ENCODE data around the gene CDAN1. TPM values are rescaled to one million over a fixed set of nuclear protein-coding genes. Genes with fewer than 3 reads are reported as not detected.

The CDAN1 gene
- total RNA-seq, 2 experiments from 2014 or later = 23.2 to 24.7 TPM

DNA sequence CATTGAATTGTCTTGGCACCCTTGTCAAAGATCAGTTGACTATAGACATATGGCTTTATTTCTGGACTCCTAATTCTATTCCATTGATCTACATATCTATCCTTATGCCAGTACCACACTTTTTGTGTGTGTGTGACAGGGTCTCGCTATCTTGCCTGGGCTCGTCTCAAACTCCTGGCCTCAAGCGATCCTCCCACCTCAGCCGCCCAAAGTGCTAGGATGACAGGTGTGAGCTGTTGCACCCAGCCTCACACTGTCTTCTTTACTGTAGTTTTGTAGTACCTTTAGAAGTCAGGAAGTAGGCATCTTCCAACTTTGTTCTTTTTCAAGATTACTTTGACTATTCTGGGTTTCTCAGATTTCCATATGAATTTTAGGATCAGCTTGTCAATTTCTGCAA, 24.3 kb downstream of the CDAN1 start:
- Histone ChIP-seq H3K36me3 (ENCODE audit: insufficient read depth, low read length) (no peaks in the 10 kb centered on the region), H3K27me3 (ENCODE audit: control insufficient read depth in 1 of 2, insufficient read depth in 2 of 2, low read length in 2 of 2) (no peaks in the 10 kb centered on the region), H3K4me3 (ENCODE audit: low read length) (no peak overlapping the region), H3K9me3 (ENCODE audit: control insufficient read depth in 1 of 2, insufficient read depth in 1 of 2, low read length in 2 of 2) (no peaks in the 10 kb centered on the region), H3K27ac (ENCODE audit: low read depth in 1 of 2, low read length in 2 of 2) (no peak overlapping the region), H3K4me1 (ENCODE audit: insufficient read depth, low read length) (no peaks in the 10 kb centered on the region)
- CTCF ChIA-PET = interaction anchor here (0.8 kb wide), 1 partner anchor 61 kb away, joined by 3 read pairs; no protein-coding TSS in a partner anchor
- ATAC-seq (ENCODE audit: poor library complexity) = no peak
- intact Hi-C loops (cut with DNase I, micrococcal nuclease) = no loop called here
- DNase-seq = no peak
- Mint-ChIP-seq H3K4me3 (no peak overlapping the region), H3K27me3 (no peaks in the 10 kb centered on the region), H3K4me1 (ENCODE audit: low read depth) (no peaks in the 10 kb centered on the region), H3K9me3 (no peaks in the 10 kb centered on the region), H3K27ac (no peak overlapping the region), H3K36me3 (ENCODE audit: low read depth) (no peaks in the 10 kb centered on the region)
- POLR2A ChIA-PET = no interaction called here
- TF ChIP-seq, protein P1, sequence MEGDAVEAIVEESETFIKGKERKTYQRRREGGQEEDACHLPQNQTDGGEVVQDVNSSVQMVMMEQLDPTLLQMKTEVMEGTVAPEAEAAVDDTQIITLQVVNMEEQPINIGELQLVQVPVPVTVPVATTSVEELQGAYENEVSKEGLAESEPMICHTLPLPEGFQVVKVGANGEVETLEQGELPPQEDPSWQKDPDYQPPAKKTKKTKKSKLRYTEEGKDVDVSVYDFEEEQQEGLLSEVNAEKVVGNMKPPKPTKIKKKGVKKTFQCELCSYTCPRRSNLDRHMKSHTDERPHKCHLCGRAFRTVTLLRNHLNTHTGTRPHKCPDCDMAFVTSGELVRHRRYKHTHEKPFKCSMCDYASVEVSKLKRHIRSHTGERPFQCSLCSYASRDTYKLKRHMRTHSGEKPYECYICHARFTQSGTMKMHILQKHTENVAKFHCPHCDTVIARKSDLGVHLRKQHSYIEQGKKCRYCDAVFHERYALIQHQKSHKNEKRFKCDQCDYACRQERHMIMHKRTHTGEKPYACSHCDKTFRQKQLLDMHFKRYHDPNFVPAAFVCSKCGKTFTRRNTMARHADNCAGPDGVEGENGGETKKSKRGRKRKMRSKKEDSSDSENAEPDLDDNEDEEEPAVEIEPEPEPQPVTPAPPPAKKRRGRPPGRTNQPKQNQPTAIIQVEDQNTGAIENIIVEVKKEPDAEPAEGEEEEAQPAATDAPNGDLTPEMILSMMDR (IDR thresholded peaks at IDR 0.05) = no peak

DNA sequence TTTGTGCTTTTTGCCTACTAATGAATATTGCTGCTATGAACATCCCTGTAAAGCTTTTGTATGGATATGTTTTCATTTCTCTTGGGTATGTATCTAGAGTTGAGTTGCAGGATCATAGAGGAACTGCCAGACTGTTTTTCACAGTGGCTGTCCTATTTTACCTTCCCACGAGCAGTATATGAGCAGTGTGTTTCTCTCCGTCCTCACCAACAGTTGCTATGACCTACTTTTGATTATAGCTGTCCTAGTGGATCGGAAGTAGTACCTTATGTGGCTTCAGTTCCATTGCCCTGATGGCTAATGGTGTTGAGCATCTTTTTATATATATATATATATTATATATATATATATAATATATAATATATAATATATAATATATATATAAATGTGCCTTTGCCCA, 25.2 kb downstream of the CDAN1 start:
- H3K27ac Mint-ChIP-seq = no peak overlapping the region
- Histone ChIP-seq H3K27me3 (ENCODE audit: control insufficient read depth in 1 of 2, insufficient read depth in 2 of 2, low read length in 2 of 2) (no peaks in the 10 kb centered on the region), H3K9me3 (ENCODE audit: control insufficient read depth in 1 of 2, insufficient read depth in 1 of 2, low read length in 2 of 2) (no peaks in the 10 kb centered on the region), H3K4me3 (ENCODE audit: low read length) (no peak overlapping the region), H3K27ac (ENCODE audit: low read depth in 1 of 2, low read length in 2 of 2) (no peak overlapping the region), H3K36me3 (ENCODE audit: insufficient read depth, low read length) (no peaks in the 10 kb centered on the region), H3K4me1 (ENCODE audit: insufficient read depth, low read length) (no peaks in the 10 kb centered on the region)
- intact Hi-C loops (cut with DNase I, micrococcal nuclease) = no loop called here
- ATAC-seq (ENCODE audit: poor library complexity) (no peak), DNase-seq (no peak)
- CTCF ChIA-PET = interaction anchor here (0.8 kb wide), 1 partner anchor 62 kb away, joined by 3 read pairs; no protein-coding TSS in a partner anchor
- H3K27me3 Mint-ChIP-seq = no peaks in the 10 kb centered on the region
- no peaks in the 10 kb centered on the region for H3K4me1 Mint-ChIP-seq (ENCODE audit: low read depth)
- no peak overlapping the region for H3K4me3 Mint-ChIP-seq
- H3K9me3 Mint-ChIP-seq = no peaks in the 10 kb centered on the region
- TF ChIP-seq, protein P1 (IDR thresholded peaks at IDR 0.05) = no peak
- no peaks in the 10 kb centered on the region for H3K36me3 Mint-ChIP-seq (ENCODE audit: low read depth)
- POLR2A ChIA-PET = no interaction called here

DNA sequence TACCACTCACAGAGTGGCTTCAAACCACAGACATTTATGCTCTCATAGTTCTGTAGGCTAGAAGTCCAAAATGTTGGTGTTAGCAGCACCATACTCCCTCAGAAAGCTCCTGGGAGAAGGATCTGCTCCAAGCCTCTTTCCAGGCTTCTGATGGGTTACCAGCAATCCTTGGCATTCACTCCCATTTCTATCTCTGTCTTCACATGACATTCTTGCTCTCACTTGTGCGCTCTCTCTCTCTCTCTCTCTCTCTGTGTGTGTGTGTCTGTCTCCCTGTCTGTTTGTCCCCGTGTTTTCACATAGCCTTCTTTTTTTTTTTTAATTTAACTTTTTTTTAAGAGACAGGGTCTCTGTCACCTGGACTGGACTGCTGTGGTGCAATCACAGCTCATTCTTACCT, 26.3 kb downstream of the CDAN1 start:
- Histone ChIP-seq H3K27ac (ENCODE audit: low read depth in 1 of 2, low read length in 2 of 2) (no peak overlapping the region), H3K27me3 (ENCODE audit: control insufficient read depth in 1 of 2, insufficient read depth in 2 of 2, low read length in 2 of 2) (no peaks in the 10 kb centered on the region), H3K4me3 (ENCODE audit: low read length) (no peak overlapping the region), H3K4me1 (ENCODE audit: insufficient read depth, low read length) (no peaks in the 10 kb centered on the region), H3K36me3 (ENCODE audit: insufficient read depth, low read length) (no peaks in the 10 kb centered on the region), H3K9me3 (ENCODE audit: control insufficient read depth in 1 of 2, insufficient read depth in 1 of 2, low read length in 2 of 2) (no peaks in the 10 kb centered on the region)
- H3K27ac Mint-ChIP-seq = no peak overlapping the region
- no peak for ATAC-seq (ENCODE audit: poor library complexity)
- H3K4me3 Mint-ChIP-seq = no peak overlapping the region
- H3K27me3 Mint-ChIP-seq = no peaks in the 10 kb centered on the region
- H3K9me3 Mint-ChIP-seq = no peaks in the 10 kb centered on the region
- TF ChIP-seq, protein P1 (IDR thresholded peaks at IDR 0.05) = no peak
- ChIA-PET POLR2A (no interaction called here), CTCF (interaction anchor here (0.6 kb wide), 1 partner anchor 1429 kb away, joined by 3 read pairs; no protein-coding TSS in a partner anchor)
- H3K4me1 Mint-ChIP-seq (ENCODE audit: low read depth) = no peaks in the 10 kb centered on the region
- intact Hi-C loops (cut with DNase I, micrococcal nuclease) = no loop called here
- no peaks in the 10 kb centered on the region for H3K36me3 Mint-ChIP-seq (ENCODE audit: low read depth)
- no peak for DNase-seq
